Measurements from ENCODE around the gene HOXC10.

The HOXC10 gene

DNA sequence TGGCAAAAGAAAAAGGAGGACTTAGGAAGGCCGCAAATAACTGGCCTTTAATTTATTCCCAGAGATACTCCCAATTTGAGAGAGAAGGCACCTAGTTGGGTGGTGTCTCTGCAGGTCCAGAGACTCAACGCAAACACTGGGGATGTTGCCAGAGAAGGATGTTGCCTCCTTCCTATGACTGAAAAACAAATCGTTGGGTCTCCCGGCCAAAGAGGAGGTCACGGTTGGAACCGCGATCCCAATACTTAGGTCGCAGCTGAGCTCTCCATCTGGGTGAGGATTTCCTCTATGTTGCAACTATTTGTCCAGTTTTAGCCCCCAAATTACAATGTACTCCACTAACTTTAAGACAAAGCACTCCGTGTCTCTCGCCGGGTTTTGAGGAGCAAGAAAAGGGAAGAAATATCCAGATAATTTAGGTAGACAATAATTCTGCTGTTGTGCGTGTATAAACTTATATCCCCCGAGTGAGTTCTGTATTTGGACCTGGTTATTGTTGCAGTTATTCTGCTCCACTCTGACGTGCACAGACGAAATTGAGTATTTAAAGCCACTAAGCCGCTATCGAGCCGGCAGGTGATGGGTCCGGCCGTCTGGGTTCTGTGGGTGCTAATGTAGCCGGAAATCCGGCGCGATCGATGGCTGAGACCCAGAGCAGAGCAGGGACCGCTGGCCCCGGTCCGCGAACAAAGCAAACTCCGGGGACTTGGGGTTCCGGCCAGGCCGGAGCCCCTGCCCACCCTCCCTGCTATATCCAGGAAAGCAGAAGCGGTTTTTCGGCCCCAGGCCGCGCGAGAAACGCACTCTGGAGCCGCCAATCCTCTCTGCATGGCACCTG is 24.5 kb upstream of the HOXC10 start:
- Histone ChIP-seq H4K20me1 (ENCODE audit: control insufficient read depth, insufficient read depth, low read depth, low read length) (no peaks in the 10 kb centered on the region), H3K27ac (ENCODE audit: low read depth, low read length) (no peak overlapping the region), H3K9me3 (ENCODE audit: control insufficient read depth, insufficient read depth, low read length) (no peaks in the 10 kb centered on the region), H3K9me2 (replicated peaks; ENCODE audit: control insufficient read depth, low read length) (no peaks in the 10 kb centered on the region), H3K4me3 (ENCODE audit: low read length) (no peak overlapping the region), H3K79me2 (ENCODE audit: control insufficient read depth, low read length) (no peaks in the 10 kb centered on the region), H3K27me3 (ENCODE audit: control insufficient read depth, low read length) (peaks cover 64% of the 10 kb centered on the region), H3K4me1 (ENCODE audit: control insufficient read depth, low read length) (peaks cover 3% of the 10 kb centered on the region), H3K4me2 (ENCODE audit: low read length) (no peak overlapping the region), H3F3A (ENCODE audit: control insufficient read depth, insufficient read depth) (no peaks in the 10 kb centered on the region), H3K36me3 (ENCODE audit: control insufficient read depth, low read length) (no peaks in the 10 kb centered on the region)
- TF ChIP-seq, protein P1, sequence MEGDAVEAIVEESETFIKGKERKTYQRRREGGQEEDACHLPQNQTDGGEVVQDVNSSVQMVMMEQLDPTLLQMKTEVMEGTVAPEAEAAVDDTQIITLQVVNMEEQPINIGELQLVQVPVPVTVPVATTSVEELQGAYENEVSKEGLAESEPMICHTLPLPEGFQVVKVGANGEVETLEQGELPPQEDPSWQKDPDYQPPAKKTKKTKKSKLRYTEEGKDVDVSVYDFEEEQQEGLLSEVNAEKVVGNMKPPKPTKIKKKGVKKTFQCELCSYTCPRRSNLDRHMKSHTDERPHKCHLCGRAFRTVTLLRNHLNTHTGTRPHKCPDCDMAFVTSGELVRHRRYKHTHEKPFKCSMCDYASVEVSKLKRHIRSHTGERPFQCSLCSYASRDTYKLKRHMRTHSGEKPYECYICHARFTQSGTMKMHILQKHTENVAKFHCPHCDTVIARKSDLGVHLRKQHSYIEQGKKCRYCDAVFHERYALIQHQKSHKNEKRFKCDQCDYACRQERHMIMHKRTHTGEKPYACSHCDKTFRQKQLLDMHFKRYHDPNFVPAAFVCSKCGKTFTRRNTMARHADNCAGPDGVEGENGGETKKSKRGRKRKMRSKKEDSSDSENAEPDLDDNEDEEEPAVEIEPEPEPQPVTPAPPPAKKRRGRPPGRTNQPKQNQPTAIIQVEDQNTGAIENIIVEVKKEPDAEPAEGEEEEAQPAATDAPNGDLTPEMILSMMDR (IDR thresholded peaks at IDR 0.05; ENCODE audit: low read depth, low read length, poor library complexity, severe bottlenecking), result no peak
- TF ChIP-seq EZH2phosphoT487 (IDR thresholded peaks at IDR 0.05; ENCODE audit: borderline replicate concordance, low read length), result no peak

DNA sequence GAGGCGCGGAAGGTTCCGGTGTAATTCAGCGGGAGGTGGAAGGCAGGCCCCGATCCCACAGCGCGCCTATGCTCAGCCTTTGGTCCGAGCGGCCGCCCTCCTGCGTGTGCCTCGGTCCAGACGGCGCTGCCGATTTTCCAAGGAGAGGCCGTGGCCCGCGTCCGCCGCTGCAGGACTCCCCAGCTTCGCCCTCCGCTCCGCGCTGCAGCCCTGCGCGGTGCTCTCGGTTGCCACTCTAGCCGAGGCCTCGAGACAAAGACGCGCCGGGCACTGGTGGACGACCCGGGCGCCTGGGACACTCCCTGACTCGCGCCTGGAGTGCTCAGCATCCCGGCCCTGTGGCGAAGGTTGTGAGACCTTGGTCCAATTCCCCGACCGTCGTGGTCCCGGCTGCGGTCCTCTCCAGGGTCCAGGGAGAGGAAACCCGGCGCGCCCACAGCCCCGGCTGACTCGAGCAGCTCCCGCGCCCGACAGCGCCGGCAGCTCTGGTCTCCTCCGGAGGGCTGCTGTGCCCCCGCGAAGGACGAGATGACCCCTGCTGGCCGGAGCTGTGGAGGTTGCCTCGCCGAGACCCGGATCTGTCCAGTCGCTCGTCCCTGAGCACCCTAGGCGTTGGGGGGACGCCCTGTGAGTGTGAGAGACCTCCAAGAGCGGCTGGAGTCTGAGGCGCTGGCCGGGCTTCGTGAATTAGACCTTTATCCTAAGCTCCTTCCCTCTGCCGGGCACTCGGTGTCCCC is 23.8 kb upstream of the HOXC10 start:
- no peaks in the 10 kb centered on the region for H4K20me1 ChIP-seq (ENCODE audit: control insufficient read depth, insufficient read depth, low read depth, low read length)
- no peaks in the 10 kb centered on the region for H3F3A ChIP-seq (ENCODE audit: control insufficient read depth, insufficient read depth)
- H3K9me2 ChIP-seq (replicated peaks; ENCODE audit: control insufficient read depth, low read length), result no peaks in the 10 kb centered on the region
- peaks cover 65% of the 10 kb centered on the region for H3K27me3 ChIP-seq (ENCODE audit: control insufficient read depth, low read length)
- no peak for TF ChIP-seq EZH2phosphoT487 (IDR thresholded peaks at IDR 0.05; ENCODE audit: borderline replicate concordance, low read length)
- TF ChIP-seq, protein P1 (IDR thresholded peaks at IDR 0.05; ENCODE audit: low read depth, low read length, poor library complexity, severe bottlenecking), result no peak
- no peaks in the 10 kb centered on the region for H3K9me3 ChIP-seq (ENCODE audit: control insufficient read depth, insufficient read depth, low read length)
- no peak overlapping the region for H3K4me3 ChIP-seq (ENCODE audit: low read length)
- H3K27ac ChIP-seq (ENCODE audit: low read depth, low read length), result no peak overlapping the region
- no peak overlapping the region for H3K4me2 ChIP-seq (ENCODE audit: low read length)
- H3K36me3 ChIP-seq (ENCODE audit: control insufficient read depth, low read length), result no peaks in the 10 kb centered on the region
- H3K79me2 ChIP-seq (ENCODE audit: control insufficient read depth, low read length), result no peaks in the 10 kb centered on the region
- peaks cover 7% of the 10 kb centered on the region for H3K4me1 ChIP-seq (ENCODE audit: control insufficient read depth, low read length)

DNA sequence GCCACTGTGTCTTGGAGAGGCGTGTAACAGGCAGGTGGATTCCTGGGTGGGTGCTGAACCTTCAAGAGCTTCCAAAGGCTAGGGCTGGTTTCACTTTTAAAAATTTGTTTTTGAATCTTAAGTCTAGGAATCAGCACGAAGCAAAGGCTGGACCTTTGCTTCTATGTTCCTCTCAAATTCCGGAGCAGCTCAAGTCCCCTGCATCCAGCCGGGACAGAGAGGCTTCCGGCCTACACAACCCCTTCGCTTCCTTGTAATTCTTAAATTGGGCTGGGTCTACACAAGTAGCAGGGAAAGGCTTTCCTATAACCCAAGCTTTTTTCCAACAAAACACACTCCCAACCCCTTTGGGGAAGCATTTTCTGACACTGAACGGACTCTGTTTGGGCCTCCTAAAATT is 21.9 kb upstream of the HOXC10 start:
- TF ChIP-seq EZH2phosphoT487 (IDR thresholded peaks at IDR 0.05; ENCODE audit: borderline replicate concordance, low read length), result no peak
- TF ChIP-seq, protein P1 (IDR thresholded peaks at IDR 0.05; ENCODE audit: low read depth, low read length, poor library complexity, severe bottlenecking), result no peak
- no peaks in the 10 kb centered on the region for H3F3A ChIP-seq (ENCODE audit: control insufficient read depth, insufficient read depth)
- H3K27ac ChIP-seq (ENCODE audit: low read depth, low read length), result no peak overlapping the region
- H3K4me2 ChIP-seq (ENCODE audit: low read length), result no peak overlapping the region
- H3K4me3 ChIP-seq (ENCODE audit: low read length), result no peak overlapping the region
- no peaks in the 10 kb centered on the region for H4K20me1 ChIP-seq (ENCODE audit: control insufficient read depth, insufficient read depth, low read depth, low read length)
- no peaks in the 10 kb centered on the region for H3K36me3 ChIP-seq (ENCODE audit: control insufficient read depth, low read length)
- H3K9me3 ChIP-seq (ENCODE audit: control insufficient read depth, insufficient read depth, low read length), result no peaks in the 10 kb centered on the region
- H3K79me2 ChIP-seq (ENCODE audit: control insufficient read depth, low read length), result no peaks in the 10 kb centered on the region
- no peaks in the 10 kb centered on the region for H3K9me2 ChIP-seq (replicated peaks; ENCODE audit: control insufficient read depth, low read length)
- peaks cover 7% of the 10 kb centered on the region for H3K4me1 ChIP-seq (ENCODE audit: control insufficient read depth, low read length)
- H3K27me3 ChIP-seq (ENCODE audit: control insufficient read depth, low read length), result peaks cover 65% of the 10 kb centered on the region

Data from DOHH2 (cell line).